ENCODE results near the gene TMCC3. TPM values are rescaled to one million over a fixed set of nuclear protein-coding genes. Genes with fewer than 3 reads are reported as not detected.

The TMCC3 gene
- total RNA-seq, 1 donor from 2014 or later = 3.5 TPM

- Histone ChIP-seq H3K9ac (ENCODE audit: low read length) (no peak overlapping the region), H3K36me3 (ENCODE audit: insufficient read depth, low read length) (no peaks in the 10 kb centered on the region), H4K20me1 (ENCODE audit: insufficient read depth, low read length) (no peaks in the 10 kb centered on the region), H3K79me2 (ENCODE audit: insufficient read depth, low read length) (no peaks in the 10 kb centered on the region), H3K4me1 (ENCODE audit: insufficient read depth, low read length) (no peaks in the 10 kb centered on the region), H3K9me3 (ENCODE audit: insufficient read depth, low read depth, low read length) (no peaks in the 10 kb centered on the region), H3K4me2 (ENCODE audit: low read length) (no peak overlapping the region), H2AFZ (ENCODE audit: low read depth, low read length) (no peak overlapping the region), H3K27me3 (ENCODE audit: insufficient read depth, low read length) (no peaks in the 10 kb centered on the region), H3K4me3 (ENCODE audit: insufficient read depth, low read depth, low read length) (no peak overlapping the region), H3K27ac (ENCODE audit: low read depth, low read length) (no peak overlapping the region)
- TF ChIP-seq EZH2 (IDR thresholded peaks at IDR 0.05; ENCODE audit: insufficient read depth, low read length) (no peak), CTCF (IDR thresholded peaks at IDR 0.05; ENCODE audit: insufficient read depth, low read depth, low read length) (no peak)
- Mint-ChIP-seq H3K36me3 (ENCODE audit: low read depth, unreplicated experiment) (no peaks in the 10 kb centered on the region), H3K9me3 (ENCODE audit: unreplicated experiment) (no peaks in the 10 kb centered on the region), H3K4me1 (ENCODE audit: low read depth, unreplicated experiment) (peaks cover 3% of the 10 kb centered on the region), H3K27me3 (ENCODE audit: low read depth, unreplicated experiment) (no peaks in the 10 kb centered on the region), H3K4me3 (ENCODE audit: unreplicated experiment) (no peak overlapping the region), H3K27ac (ENCODE audit: unreplicated experiment) (no peak overlapping the region)
- no peak for DNase-seq (ENCODE audit: low read depth)
- FAIRE-seq = no peak
Measured at GRCh38 chr12:94592080-94592479, 58.3 kb downstream of the TMCC3 start.

GRCh38 chr12:94590428-94590827 lies 59.9 kb downstream of the TMCC3 start:
- Histone ChIP-seq H3K4me3 (ENCODE audit: insufficient read depth, low read depth, low read length) (no peak overlapping the region), H3K79me2 (ENCODE audit: insufficient read depth, low read length) (no peaks in the 10 kb centered on the region), H3K36me3 (ENCODE audit: insufficient read depth, low read length) (no peaks in the 10 kb centered on the region), H3K27ac (ENCODE audit: low read depth, low read length) (no peak overlapping the region), H3K4me2 (ENCODE audit: low read length) (no peak overlapping the region), H3K27me3 (ENCODE audit: insufficient read depth, low read length) (no peaks in the 10 kb centered on the region), H4K20me1 (ENCODE audit: insufficient read depth, low read length) (no peaks in the 10 kb centered on the region), H3K4me1 (ENCODE audit: insufficient read depth, low read length) (no peaks in the 10 kb centered on the region), H2AFZ (ENCODE audit: low read depth, low read length) (no peak overlapping the region), H3K9me3 (ENCODE audit: insufficient read depth, low read depth, low read length) (no peaks in the 10 kb centered on the region), H3K9ac (ENCODE audit: low read length) (no peak overlapping the region)
- Mint-ChIP-seq H3K4me1 (ENCODE audit: low read depth, unreplicated experiment) (peaks cover 17% of the 10 kb centered on the region), H3K27me3 (ENCODE audit: low read depth, unreplicated experiment) (no peaks in the 10 kb centered on the region), H3K4me3 (ENCODE audit: unreplicated experiment) (no peak overlapping the region), H3K9me3 (ENCODE audit: unreplicated experiment) (no peaks in the 10 kb centered on the region), H3K27ac (ENCODE audit: unreplicated experiment) (no peak overlapping the region), H3K36me3 (ENCODE audit: low read depth, unreplicated experiment) (no peaks in the 10 kb centered on the region)
- DNase-seq (ENCODE audit: low read depth) = no peak
- no peak for FAIRE-seq
- no peak for TF ChIP-seq CTCF (IDR thresholded peaks at IDR 0.05; ENCODE audit: insufficient read depth, low read depth, low read length)
- no peak for TF ChIP-seq EZH2 (IDR thresholded peaks at IDR 0.05; ENCODE audit: insufficient read depth, low read length)

- no peak for FAIRE-seq
- no peak overlapping the region for H3K27ac ChIP-seq (ENCODE audit: low read depth, low read length)
Measured at GRCh38 chr12:94589591-94590001, 60.8 kb downstream of the TMCC3 start.

More at GRCh38 chr12:94589591-94590001, 60.8 kb downstream of the TMCC3 start:
- no peak for TF ChIP-seq EZH2 (IDR thresholded peaks at IDR 0.05; ENCODE audit: insufficient read depth, low read length)
- no peak for TF ChIP-seq CTCF (IDR thresholded peaks at IDR 0.05; ENCODE audit: insufficient read depth, low read depth, low read length)
- Mint-ChIP-seq H3K4me1 (ENCODE audit: low read depth, unreplicated experiment) (peaks cover 17% of the 10 kb centered on the region), H3K9me3 (ENCODE audit: unreplicated experiment) (no peaks in the 10 kb centered on the region), H3K27me3 (ENCODE audit: low read depth, unreplicated experiment) (no peaks in the 10 kb centered on the region), H3K36me3 (ENCODE audit: low read depth, unreplicated experiment) (no peaks in the 10 kb centered on the region), H3K27ac (ENCODE audit: unreplicated experiment) (no peak overlapping the region), H3K4me3 (ENCODE audit: unreplicated experiment) (no peak overlapping the region)
- Histone ChIP-seq H2AFZ (ENCODE audit: low read depth, low read length) (no peak overlapping the region), H3K79me2 (ENCODE audit: insufficient read depth, low read length) (no peaks in the 10 kb centered on the region), H3K27me3 (ENCODE audit: insufficient read depth, low read length) (no peaks in the 10 kb centered on the region), H4K20me1 (ENCODE audit: insufficient read depth, low read length) (no peaks in the 10 kb centered on the region), H3K36me3 (ENCODE audit: insufficient read depth, low read length) (no peaks in the 10 kb centered on the region), H3K4me3 (ENCODE audit: insufficient read depth, low read depth, low read length) (no peak overlapping the region), H3K4me2 (ENCODE audit: low read length) (no peak overlapping the region), H3K9ac (ENCODE audit: low read length) (no peak overlapping the region), H3K9me3 (ENCODE audit: insufficient read depth, low read depth, low read length) (no peaks in the 10 kb centered on the region), H3K4me1 (ENCODE audit: insufficient read depth, low read length) (no peaks in the 10 kb centered on the region)
- no peak for DNase-seq (ENCODE audit: low read depth)

Data from astrocyte (in vitro differentiated cells and primary cell).